Mucosa of descending colon (tissue), 3 donors: ENCODE data around the gene PRRT1B. TPM values are rescaled to one million over a fixed set of nuclear protein-coding genes. Genes with fewer than 3 reads are reported as not detected.

ENCODE experiments used
- ATAC-seq: fragments of 200-7000 bp; cut with Tn5 transposase; one replicate; pipeline ENCODE4 v1.9.1; 2020; ENCODE audit warnings: mild to moderate bottlenecking, moderate library complexity
- DNase-seq, 3 donors: peaks; one replicate each; pipeline ENCODE4 v3.0.0-alpha.2; 2020
- H3K36me3 ChIP-seq: fragments of 200-600 bp; one replicate; pipeline ENCODE4 v1.8.0; 2021; ENCODE audit warnings: low read depth, mild to moderate bottlenecking
- H3K4me1 ChIP-seq: fragments of 200-600 bp; one replicate; pipeline ENCODE4 v1.8.0; 2021; ENCODE audit warnings: low read depth, mild to moderate bottlenecking
- H3K4me3 ChIP-seq: fragments of 200-600 bp; one replicate; pipeline ENCODE4 v1.8.0; 2021; ENCODE audit warnings: mild to moderate bottlenecking
- H3K9me3 ChIP-seq: fragments of 200-600 bp; one replicate; pipeline ENCODE4 v1.8.0; 2021; ENCODE audit warnings: mild to moderate bottlenecking
- intact Hi-C, 2 donors: fragments of 100-400 bp; cut with DNase I in 1 of 2; cut with micrococcal nuclease in 1 of 2; formaldehyde crosslinking; loops; one replicate each; pipeline versions ENCODE4 v1.11.0 to v1.11.1; 2022; cut with DNase I, micrococcal nuclease
- total RNA-seq, 3 donors: library from RNA; stranded (reverse); fragmentation: NEBNext Ultra II Directional in 2 of 3; extraction: Animal tissue kit (Norgen Biotek cat#: 25700) in 2 of 3; gene quantifications; one replicate each; pipeline versions ENCODE4 v1.2.1 to v1.2.4, GENCODE V29; 2021 to 2023
- TF ChIP-seq, protein P1 (sequence below): fragments of 200-600 bp; IDR thresholded peaks from one replicate; pipeline ENCODE4 v1.8.0; 2022; ENCODE audit warnings: antibody characterized with exemption, mild to moderate bottlenecking
- donor health status: DM: no; HTN: no; CAD: no; lungs with moderate emphysema.
- donor health status: DM: no; HTN: no; CAD: no.
- donor health status: DM: no; HTN: yes; CAD: no.

The PRRT1B gene
- total RNA-seq, 3 donors from 2014 or later = 1.9 to 9.4 (median 2.9) TPM

DNA sequence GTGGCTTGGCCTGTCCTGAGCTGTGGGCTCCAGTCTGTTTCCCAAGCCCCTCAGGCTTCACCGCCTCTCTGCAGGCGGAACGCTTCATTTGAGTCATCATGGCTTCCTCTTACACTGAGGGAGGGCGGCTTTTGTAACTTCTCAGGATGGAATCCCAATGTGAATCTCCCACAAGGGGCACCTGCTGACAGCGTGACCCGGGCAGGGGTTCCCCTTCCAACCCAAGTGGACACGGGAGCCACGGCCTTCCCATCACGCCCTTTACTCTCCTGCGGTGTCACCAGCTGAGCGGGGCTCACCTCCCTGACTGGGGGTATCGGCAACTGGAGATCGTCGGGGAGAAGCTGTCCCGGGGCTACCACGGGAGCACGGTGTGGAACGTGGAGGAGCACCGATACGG lies 26.8 kb upstream of the PRRT1B start:
- Histone ChIP-seq H3K9me3 (no peaks in the 10 kb centered on the region), H3K36me3 (peaks cover 10% of the 10 kb centered on the region), H3K4me3 (no peak overlapping the region), H3K4me1 (no peaks in the 10 kb centered on the region)
- intact Hi-C loops = no loop called here
- TF ChIP-seq, protein P1, sequence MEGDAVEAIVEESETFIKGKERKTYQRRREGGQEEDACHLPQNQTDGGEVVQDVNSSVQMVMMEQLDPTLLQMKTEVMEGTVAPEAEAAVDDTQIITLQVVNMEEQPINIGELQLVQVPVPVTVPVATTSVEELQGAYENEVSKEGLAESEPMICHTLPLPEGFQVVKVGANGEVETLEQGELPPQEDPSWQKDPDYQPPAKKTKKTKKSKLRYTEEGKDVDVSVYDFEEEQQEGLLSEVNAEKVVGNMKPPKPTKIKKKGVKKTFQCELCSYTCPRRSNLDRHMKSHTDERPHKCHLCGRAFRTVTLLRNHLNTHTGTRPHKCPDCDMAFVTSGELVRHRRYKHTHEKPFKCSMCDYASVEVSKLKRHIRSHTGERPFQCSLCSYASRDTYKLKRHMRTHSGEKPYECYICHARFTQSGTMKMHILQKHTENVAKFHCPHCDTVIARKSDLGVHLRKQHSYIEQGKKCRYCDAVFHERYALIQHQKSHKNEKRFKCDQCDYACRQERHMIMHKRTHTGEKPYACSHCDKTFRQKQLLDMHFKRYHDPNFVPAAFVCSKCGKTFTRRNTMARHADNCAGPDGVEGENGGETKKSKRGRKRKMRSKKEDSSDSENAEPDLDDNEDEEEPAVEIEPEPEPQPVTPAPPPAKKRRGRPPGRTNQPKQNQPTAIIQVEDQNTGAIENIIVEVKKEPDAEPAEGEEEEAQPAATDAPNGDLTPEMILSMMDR = no peak
- DNase-seq (no peak), ATAC-seq (no peak)

DNA sequence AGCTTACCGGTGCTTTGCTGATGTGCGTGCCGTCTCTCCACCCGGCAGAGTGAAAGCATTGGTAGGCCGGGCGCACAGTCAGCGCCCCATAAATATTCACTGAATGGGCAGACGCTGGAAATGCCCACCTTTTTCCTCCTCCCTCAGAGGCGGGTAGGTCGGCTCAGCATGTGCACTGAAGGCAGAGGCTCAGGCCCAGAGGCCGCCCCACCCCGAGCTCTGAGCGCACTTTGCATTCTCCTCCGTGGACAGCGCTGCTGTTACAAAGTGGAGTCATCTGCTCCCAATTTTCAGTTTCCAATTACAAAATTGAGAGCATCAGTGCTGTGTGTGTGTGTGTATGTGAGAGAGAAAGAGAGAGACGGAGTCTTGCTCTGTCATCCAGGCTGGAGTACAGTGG lies 24.8 kb upstream of the PRRT1B start:
- Histone ChIP-seq H3K36me3 (peaks cover 10% of the 10 kb centered on the region), H3K4me1 (no peaks in the 10 kb centered on the region), H3K4me3 (no peak overlapping the region), H3K9me3 (no peaks in the 10 kb centered on the region)
- intact Hi-C loops = no loop called here
- ATAC-seq (no peak), DNase-seq (no peak)
- TF ChIP-seq, protein P1 = no peak

DNA sequence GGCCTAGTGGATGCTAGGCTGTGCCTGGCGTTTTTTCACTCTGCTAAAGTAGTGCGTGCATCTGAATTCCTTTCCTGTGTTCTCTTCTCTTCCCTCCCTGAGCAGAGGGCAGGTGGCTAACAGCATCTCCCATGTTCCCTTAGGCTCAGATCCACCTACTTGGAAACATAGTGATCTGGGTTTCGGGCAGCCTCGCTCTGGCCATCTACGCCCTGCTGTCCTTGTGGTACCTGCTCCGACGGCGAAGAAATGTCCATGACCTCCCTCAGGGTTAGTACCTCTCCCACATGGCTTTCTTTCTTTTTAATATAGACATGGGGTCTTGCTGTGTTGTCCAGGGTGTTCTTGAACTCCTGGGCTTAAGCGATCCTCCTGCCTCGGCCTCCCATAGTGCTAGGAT lies 24.1 kb upstream of the PRRT1B start:
- Histone ChIP-seq H3K36me3 (peaks cover 10% of the 10 kb centered on the region), H3K9me3 (no peaks in the 10 kb centered on the region), H3K4me3 (no peak overlapping the region), H3K4me1 (no peaks in the 10 kb centered on the region)
- TF ChIP-seq, protein P1 = no peak
- DNase-seq (no peak), ATAC-seq (no peak)
- intact Hi-C loops = no loop called here

DNA sequence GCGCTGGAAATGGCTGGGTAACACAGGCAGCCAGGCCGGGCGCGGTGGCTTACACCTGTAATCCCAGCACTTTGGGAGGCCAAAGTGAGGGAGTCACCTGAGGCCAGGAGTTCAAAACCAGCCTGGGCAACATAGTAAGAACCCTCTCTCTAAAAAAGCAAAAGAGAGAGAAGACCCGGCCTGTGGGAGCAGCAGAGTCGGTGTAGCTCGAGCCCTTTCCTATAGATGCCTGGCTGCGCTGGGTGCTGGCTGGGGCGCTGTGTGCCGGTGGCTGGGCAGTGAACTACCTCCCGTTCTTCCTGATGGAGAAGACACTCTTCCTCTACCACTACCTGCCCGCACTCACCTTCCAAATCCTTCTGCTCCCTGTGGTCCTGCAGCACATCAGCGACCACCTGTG lies 23.5 kb upstream of the PRRT1B start:
- H3K9me3 ChIP-seq = no peaks in the 10 kb centered on the region
- no peak overlapping the region for H3K4me3 ChIP-seq
- TF ChIP-seq, protein P1 = no peak
- peaks cover 10% of the 10 kb centered on the region for H3K36me3 ChIP-seq
- DNase-seq = no peak
- H3K4me1 ChIP-seq = no peaks in the 10 kb centered on the region
- ATAC-seq = no peak
- intact Hi-C loops = no loop called here

DNA sequence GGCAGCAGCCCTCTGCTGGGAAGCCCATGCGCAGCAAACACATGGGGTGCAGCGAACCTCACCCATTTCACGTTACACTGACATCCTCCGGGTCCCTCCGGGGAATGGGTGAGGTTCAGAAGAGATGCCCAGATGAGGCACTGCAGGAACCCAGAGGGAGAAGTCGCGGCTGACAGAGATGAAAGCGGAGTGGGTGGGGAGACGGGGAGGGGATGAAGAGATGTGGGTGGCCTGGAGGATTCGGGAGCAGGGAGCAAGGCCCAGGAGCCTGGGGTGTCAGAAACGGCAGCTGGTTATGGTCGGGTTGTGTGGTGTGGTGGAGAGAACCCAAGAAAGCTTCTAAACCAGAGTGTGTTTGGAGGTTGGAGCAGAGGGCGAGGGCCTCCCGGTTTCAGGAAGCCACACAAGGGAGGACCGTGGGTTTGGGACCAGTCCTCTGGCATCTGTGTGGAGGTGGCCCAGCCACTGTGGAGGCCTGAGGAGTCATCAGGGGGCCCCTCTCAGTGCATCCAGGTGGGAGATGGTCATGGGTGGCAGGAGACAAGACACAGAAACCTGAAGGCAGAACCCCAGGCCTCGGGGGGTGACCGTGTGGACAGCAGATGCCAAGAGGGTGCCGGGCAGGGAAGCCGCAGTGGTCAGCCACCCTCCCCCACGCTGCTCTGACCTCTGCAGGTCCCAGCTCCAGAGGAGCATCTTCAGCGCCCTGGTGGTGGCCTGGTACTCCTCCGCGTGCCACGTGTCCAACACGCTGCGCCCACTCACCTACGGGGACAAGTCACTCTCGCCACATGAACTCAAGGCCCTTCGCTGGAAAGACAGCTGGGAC lies 22.9 kb upstream of the PRRT1B start:
- H3K4me3 ChIP-seq = no peak overlapping the region
- H3K9me3 ChIP-seq = no peaks in the 10 kb centered on the region
- peaks cover 10% of the 10 kb centered on the region for H3K36me3 ChIP-seq
- H3K4me1 ChIP-seq = no peaks in the 10 kb centered on the region
- DNase-seq (no peak), ATAC-seq (no peak)
- TF ChIP-seq, protein P1 = no peak
- intact Hi-C loops = no loop called here
